ENCODE results near the gene ACYP1.

The ACYP1 gene

GRCh38 chr14:75096959-75097358 is 33.1 kb upstream of the ACYP1 start:
- H3K27ac ChIP-seq (ENCODE audit: low read length) = no peak overlapping the region
- H3K4me2 ChIP-seq (ENCODE audit: low read depth, low read length) = no peak overlapping the region
- no peak overlapping the region for H2AFZ ChIP-seq (ENCODE audit: low read length)
- no peak for TF ChIP-seq EZH2 (optimal IDR thresholded peaks at IDR 0.05; ENCODE audit: low read depth, low read length)
- no peak for TF ChIP-seq CTCF (IDR thresholded peaks at IDR 0.05; ENCODE audit: low read length)
- no peak for TF ChIP-seq EZH2phosphoT487 (IDR thresholded peaks at IDR 0.05; ENCODE audit: low read length)
- H3K79me2 ChIP-seq (ENCODE audit: low read length) = no peaks in the 10 kb centered on the region
- no peaks in the 10 kb centered on the region for H4K20me1 ChIP-seq (ENCODE audit: insufficient read depth, low read length)
- no peaks in the 10 kb centered on the region for H3K36me3 ChIP-seq (replicated peaks; ENCODE audit: insufficient read depth, low read length)
- H3K9me2 ChIP-seq (replicated peaks; ENCODE audit: insufficient read depth, low read length) = no peaks in the 10 kb centered on the region
- H3K9me3 ChIP-seq (replicated peaks; ENCODE audit: insufficient read depth, low read length) = no peaks in the 10 kb centered on the region
- DNase-seq = no peak
- no peak overlapping the region for H3K4me3 ChIP-seq (ENCODE audit: low read length)
- H3K27me3 ChIP-seq (replicated peaks; ENCODE audit: insufficient read depth, low read length) = no peaks in the 10 kb centered on the region
- H3K9ac ChIP-seq (ENCODE audit: low read length) = no peak overlapping the region
- H3K4me1 ChIP-seq (ENCODE audit: low read length) = no peaks in the 10 kb centered on the region
- H3F3A ChIP-seq (ENCODE audit: insufficient read depth, low read length) = no peaks in the 10 kb centered on the region

GRCh38 chr14:75095690-75096089 is 31.9 kb upstream of the ACYP1 start:
- no peaks in the 10 kb centered on the region for H3K27me3 ChIP-seq (replicated peaks; ENCODE audit: insufficient read depth, low read length)
- H3K27ac ChIP-seq (ENCODE audit: low read length) = no peak overlapping the region
- H3K4me2 ChIP-seq (ENCODE audit: low read depth, low read length) = no peak overlapping the region
- H3K9me3 ChIP-seq (replicated peaks; ENCODE audit: insufficient read depth, low read length) = no peaks in the 10 kb centered on the region
- no peak for DNase-seq
- no peaks in the 10 kb centered on the region for H4K20me1 ChIP-seq (ENCODE audit: insufficient read depth, low read length)
- H3F3A ChIP-seq (ENCODE audit: insufficient read depth, low read length) = no peaks in the 10 kb centered on the region
- H3K4me3 ChIP-seq (ENCODE audit: low read length) = no peak overlapping the region
- no peaks in the 10 kb centered on the region for H3K4me1 ChIP-seq (ENCODE audit: low read length)
- no peak for TF ChIP-seq EZH2 (optimal IDR thresholded peaks at IDR 0.05; ENCODE audit: low read depth, low read length)
- no peak for TF ChIP-seq CTCF (IDR thresholded peaks at IDR 0.05; ENCODE audit: low read length)
- TF ChIP-seq EZH2phosphoT487 (IDR thresholded peaks at IDR 0.05; ENCODE audit: low read length) = no peak
- H2AFZ ChIP-seq (ENCODE audit: low read length) = no peak overlapping the region
- no peaks in the 10 kb centered on the region for H3K9me2 ChIP-seq (replicated peaks; ENCODE audit: insufficient read depth, low read length)
- H3K79me2 ChIP-seq (ENCODE audit: low read length) = no peaks in the 10 kb centered on the region
- H3K36me3 ChIP-seq (replicated peaks; ENCODE audit: insufficient read depth, low read length) = no peaks in the 10 kb centered on the region
- H3K9ac ChIP-seq (ENCODE audit: low read length) = no peak overlapping the region

- no peaks in the 10 kb centered on the region for H3K4me1 ChIP-seq (ENCODE audit: low read length)
- no peaks in the 10 kb centered on the region for H3F3A ChIP-seq (ENCODE audit: insufficient read depth, low read length)
- no peaks in the 10 kb centered on the region for H3K9me3 ChIP-seq (replicated peaks; ENCODE audit: insufficient read depth, low read length)
- H3K9ac ChIP-seq (ENCODE audit: low read length) = no peak overlapping the region
- H3K27ac ChIP-seq (ENCODE audit: low read length) = no peak overlapping the region
- H3K9me2 ChIP-seq (replicated peaks; ENCODE audit: insufficient read depth, low read length) = no peaks in the 10 kb centered on the region
- H3K4me3 ChIP-seq (ENCODE audit: low read length) = no peak overlapping the region
- H3K27me3 ChIP-seq (replicated peaks; ENCODE audit: insufficient read depth, low read length) = no peaks in the 10 kb centered on the region
- no peak for DNase-seq
- H3K79me2 ChIP-seq (ENCODE audit: low read length) = no peaks in the 10 kb centered on the region
- no peaks in the 10 kb centered on the region for H3K36me3 ChIP-seq (replicated peaks; ENCODE audit: insufficient read depth, low read length)
- H3K4me2 ChIP-seq (ENCODE audit: low read depth, low read length) = no peak overlapping the region
- H4K20me1 ChIP-seq (ENCODE audit: insufficient read depth, low read length) = no peaks in the 10 kb centered on the region
- TF ChIP-seq EZH2 (optimal IDR thresholded peaks at IDR 0.05; ENCODE audit: low read depth, low read length) (no peak), EZH2phosphoT487 (IDR thresholded peaks at IDR 0.05; ENCODE audit: low read length) (no peak), CTCF (IDR thresholded peaks at IDR 0.05; ENCODE audit: low read length) (no peak)
- no peak overlapping the region for H2AFZ ChIP-seq (ENCODE audit: low read length)
These were observed 31.1 kb upstream of the ACYP1 start for GRCh38 chr14:75094896-75095295.

Data from MM.1S (cell line).